ENCODE data around the gene JAKMIP1.

The JAKMIP1 gene

GRCh38 chr4:6071191-6071958 lies 129.0 kb downstream of the JAKMIP1 start:
- in situ Hi-C loops (cut with MboI; ENCODE audit: low sequenced_read_pairs): no loop called here

GRCh38 chr4:6069845-6070709 lies 130.3 kb downstream of the JAKMIP1 start:
- in situ Hi-C loops (cut with MboI; ENCODE audit: low sequenced_read_pairs): no loop called here

- in situ Hi-C loops (cut with MboI; ENCODE audit: low sequenced_read_pairs): no loop called here
Observed at GRCh38 chr4:6068986-6069385, 131.4 kb downstream of the JAKMIP1 start.

GRCh38 chr4:6065934-6066590 lies 134.3 kb downstream of the JAKMIP1 start:
- in situ Hi-C loops (cut with MboI; ENCODE audit: low sequenced_read_pairs): no loop called here

- in situ Hi-C loops (cut with MboI; ENCODE audit: low sequenced_read_pairs): no loop called here
Observed at GRCh38 chr4:6065166-6065565, 135.2 kb downstream of the JAKMIP1 start.

GRCh38 chr4:6064383-6064782 lies 136.0 kb downstream of the JAKMIP1 start:
- in situ Hi-C loops (cut with MboI; ENCODE audit: low sequenced_read_pairs): no loop called here

GRCh38 chr4:6063684-6064083 lies 136.7 kb downstream of the JAKMIP1 start:
- in situ Hi-C loops (cut with MboI; ENCODE audit: low sequenced_read_pairs): no loop called here

- in situ Hi-C loops (cut with MboI; ENCODE audit: low sequenced_read_pairs): no loop called here
Observed at GRCh38 chr4:6062133-6062532, 138.2 kb downstream of the JAKMIP1 start.

GRCh38 chr4:6059375-6059805 lies 141.0 kb downstream of the JAKMIP1 start:
- in situ Hi-C loops (cut with MboI; ENCODE audit: low sequenced_read_pairs): no loop called here

- in situ Hi-C loops (cut with MboI; ENCODE audit: low sequenced_read_pairs): no loop called here
Observed at GRCh38 chr4:6058531-6059374, 141.6 kb downstream of the JAKMIP1 start.

- in situ Hi-C loops (cut with MboI; ENCODE audit: low sequenced_read_pairs): no loop called here
Observed at GRCh38 chr4:6056976-6057766, 143.2 kb downstream of the JAKMIP1 start.

- in situ Hi-C loops (cut with MboI; ENCODE audit: low sequenced_read_pairs): no loop called here
Observed at GRCh38 chr4:6055436-6055835, 144.9 kb downstream of the JAKMIP1 start.

- in situ Hi-C loops (cut with MboI; ENCODE audit: low sequenced_read_pairs): no loop called here
Observed at GRCh38 chr4:6055030-6055429, 145.3 kb downstream of the JAKMIP1 start.

GRCh38 chr4:6054162-6054922 lies 146.0 kb downstream of the JAKMIP1 start:
- in situ Hi-C loops (cut with MboI; ENCODE audit: low sequenced_read_pairs): no loop called here

- in situ Hi-C loops (cut with MboI; ENCODE audit: low sequenced_read_pairs): no loop called here
Observed at GRCh38 chr4:6052679-6053078, 147.7 kb downstream of the JAKMIP1 start.

- in situ Hi-C loops (cut with MboI; ENCODE audit: low sequenced_read_pairs): no loop called here
Observed at GRCh38 chr4:6050551-6050950, 149.8 kb downstream of the JAKMIP1 start.

GRCh38 chr4:6049985-6050384 lies 150.4 kb downstream of the JAKMIP1 start:
- in situ Hi-C loops (cut with MboI; ENCODE audit: low sequenced_read_pairs): no loop called here

GRCh38 chr4:6049278-6049677 lies 151.1 kb downstream of the JAKMIP1 start:
- in situ Hi-C loops (cut with MboI; ENCODE audit: low sequenced_read_pairs): no loop called here

- in situ Hi-C loops (cut with MboI; ENCODE audit: low sequenced_read_pairs): no loop called here
Observed at GRCh38 chr4:6048537-6048936, 151.8 kb downstream of the JAKMIP1 start.
